ENCODE results near the gene UBR4. TPM values are rescaled to one million over a fixed set of nuclear protein-coding genes. Genes with fewer than 3 reads are reported as not detected.

UBR4 gene
- total RNA-seq, 2 experiments from 2014 or later, result 117 to 125 TPM

GRCh38 chr1:19044975-19045831, 164.9 kb downstream of the UBR4 start:
- POLR2A ChIA-PET, result no interaction called here
- DNase-seq (no peak), ATAC-seq (no peak)
- CTCF ChIA-PET, result no interaction called here
- H3K9me3 Mint-ChIP-seq (ENCODE audit: insufficient read depth), result no peaks in the 10 kb centered on the region
- H3K4me1 Mint-ChIP-seq (ENCODE audit: low read depth), result peaks cover 4% of the 10 kb centered on the region
- no peaks in the 10 kb centered on the region for H3K36me3 Mint-ChIP-seq (ENCODE audit: low read depth)
- H3K4me3 Mint-ChIP-seq, result no peak overlapping the region
- H3K27ac Mint-ChIP-seq, result no peak overlapping the region
- H3K27me3 Mint-ChIP-seq (ENCODE audit: low read depth), result peaks cover 25% of the 10 kb centered on the region

- H3K27me3 Mint-ChIP-seq (ENCODE audit: low read depth), result peaks cover 28% of the 10 kb centered on the region
- H3K4me3 Mint-ChIP-seq, result no peak overlapping the region
- no peaks in the 10 kb centered on the region for H3K36me3 Mint-ChIP-seq (ENCODE audit: low read depth)
- peaks cover 4% of the 10 kb centered on the region for H3K4me1 Mint-ChIP-seq (ENCODE audit: low read depth)
- ATAC-seq, result no peak
- no peaks in the 10 kb centered on the region for H3K9me3 Mint-ChIP-seq (ENCODE audit: insufficient read depth)
- no peak overlapping the region for H3K27ac Mint-ChIP-seq
- ChIA-PET POLR2A (no interaction called here), CTCF (no interaction called here)
- DNase-seq, result no peak
Observed at GRCh38 chr1:19044471-19044870, 165.6 kb downstream of the UBR4 start.

- ChIA-PET POLR2A (no interaction called here), CTCF (interaction anchor here (1.8 kb wide), 1 partner anchor 137 kb away, joined by 5 read pairs; no protein-coding TSS in a partner anchor)
- DNase-seq (no peak), ATAC-seq (no peak)
- Mint-ChIP-seq H3K4me1 (ENCODE audit: low read depth) (peaks cover 4% of the 10 kb centered on the region), H3K36me3 (ENCODE audit: low read depth) (no peaks in the 10 kb centered on the region), H3K27me3 (ENCODE audit: low read depth) (peaks cover 30% of the 10 kb centered on the region), H3K4me3 (no peak overlapping the region), H3K9me3 (ENCODE audit: insufficient read depth) (no peaks in the 10 kb centered on the region), H3K27ac (no peak overlapping the region)
Observed at GRCh38 chr1:19043579-19044443, 166.3 kb downstream of the UBR4 start.

- no peak overlapping the region for H3K4me3 Mint-ChIP-seq
- no peak overlapping the region for H3K27ac Mint-ChIP-seq
- no peaks in the 10 kb centered on the region for H3K9me3 Mint-ChIP-seq (ENCODE audit: insufficient read depth)
- POLR2A ChIA-PET, result no interaction called here
- peaks cover 35% of the 10 kb centered on the region for H3K27me3 Mint-ChIP-seq (ENCODE audit: low read depth)
- H3K36me3 Mint-ChIP-seq (ENCODE audit: low read depth), result no peaks in the 10 kb centered on the region
- H3K4me1 Mint-ChIP-seq (ENCODE audit: low read depth), result peaks cover 4% of the 10 kb centered on the region
- CTCF ChIA-PET, result interaction anchor here (1.4 to 1.8 kb wide), 2 partner anchors 136 to 158 kb away, joined by 4 to 5 read pairs; no protein-coding TSS in a partner anchor
- DNase-seq, result no peak
- ATAC-seq, result no peak
Observed at GRCh38 chr1:19042675-19043578, 167.1 kb downstream of the UBR4 start.

- Mint-ChIP-seq H3K27me3 (ENCODE audit: low read depth) (peaks cover 37% of the 10 kb centered on the region), H3K4me3 (no peak overlapping the region), H3K9me3 (ENCODE audit: insufficient read depth) (no peaks in the 10 kb centered on the region), H3K27ac (no peak overlapping the region), H3K4me1 (ENCODE audit: low read depth) (peaks cover 2% of the 10 kb centered on the region), H3K36me3 (ENCODE audit: low read depth) (no peaks in the 10 kb centered on the region)
- ChIA-PET CTCF (no interaction called here), POLR2A (no interaction called here)
- DNase-seq, result no peak
- ATAC-seq, result no peak
Observed at GRCh38 chr1:19040010-19040680, 169.9 kb downstream of the UBR4 start.

- no peak for ATAC-seq
- Mint-ChIP-seq H3K36me3 (ENCODE audit: low read depth) (no peaks in the 10 kb centered on the region), H3K4me1 (ENCODE audit: low read depth) (no peaks in the 10 kb centered on the region), H3K9me3 (ENCODE audit: insufficient read depth) (no peaks in the 10 kb centered on the region), H3K27me3 (ENCODE audit: low read depth) (peaks cover 37% of the 10 kb centered on the region), H3K4me3 (no peak overlapping the region), H3K27ac (no peak overlapping the region)
- DNase-seq, result no peak
- ChIA-PET CTCF (interaction anchor here (1.1 kb wide), 1 partner anchor 203 kb away, joined by 3 read pairs; no protein-coding TSS in a partner anchor), POLR2A (no interaction called here)
Observed at GRCh38 chr1:19038732-19039131, 171.3 kb downstream of the UBR4 start.

- Mint-ChIP-seq H3K4me3 (no peak overlapping the region), H3K27ac (no peak overlapping the region), H3K9me3 (ENCODE audit: insufficient read depth) (no peaks in the 10 kb centered on the region), H3K4me1 (ENCODE audit: low read depth) (no peaks in the 10 kb centered on the region), H3K36me3 (ENCODE audit: low read depth) (no peaks in the 10 kb centered on the region), H3K27me3 (ENCODE audit: low read depth) (peaks cover 37% of the 10 kb centered on the region)
- no peak for ATAC-seq
- no peak for DNase-seq
- ChIA-PET CTCF (no interaction called here), POLR2A (no interaction called here)
Observed at GRCh38 chr1:19038096-19038495, 172.0 kb downstream of the UBR4 start.

GRCh38 chr1:19037659-19038058, 172.4 kb downstream of the UBR4 start:
- DNase-seq (no peak), ATAC-seq (no peak)
- H3K36me3 Mint-ChIP-seq (ENCODE audit: low read depth), result no peaks in the 10 kb centered on the region
- peaks cover 34% of the 10 kb centered on the region for H3K27me3 Mint-ChIP-seq (ENCODE audit: low read depth)
- CTCF ChIA-PET, result no interaction called here
- POLR2A ChIA-PET, result no interaction called here
- H3K27ac Mint-ChIP-seq, result no peak overlapping the region
- H3K4me3 Mint-ChIP-seq, result no peak overlapping the region
- H3K9me3 Mint-ChIP-seq (ENCODE audit: insufficient read depth), result no peaks in the 10 kb centered on the region
- H3K4me1 Mint-ChIP-seq (ENCODE audit: low read depth), result no peaks in the 10 kb centered on the region

- ChIA-PET CTCF (no interaction called here), POLR2A (no interaction called here)
- no peak for ATAC-seq
- Mint-ChIP-seq H3K4me3 (no peak overlapping the region), H3K4me1 (ENCODE audit: low read depth) (no peaks in the 10 kb centered on the region), H3K36me3 (ENCODE audit: low read depth) (no peaks in the 10 kb centered on the region), H3K27ac (no peak overlapping the region), H3K27me3 (ENCODE audit: low read depth) (peaks cover 29% of the 10 kb centered on the region), H3K9me3 (ENCODE audit: insufficient read depth) (no peaks in the 10 kb centered on the region)
- DNase-seq, result no peak
Observed at GRCh38 chr1:19036813-19037605, 173.1 kb downstream of the UBR4 start.

GRCh38 chr1:19036041-19036812, 173.8 kb downstream of the UBR4 start:
- Mint-ChIP-seq H3K27ac (no peak overlapping the region), H3K9me3 (ENCODE audit: insufficient read depth) (no peaks in the 10 kb centered on the region), H3K4me1 (ENCODE audit: low read depth) (no peaks in the 10 kb centered on the region), H3K4me3 (no peak overlapping the region), H3K27me3 (ENCODE audit: low read depth) (peaks cover 25% of the 10 kb centered on the region), H3K36me3 (ENCODE audit: low read depth) (no peaks in the 10 kb centered on the region)
- ChIA-PET POLR2A (no interaction called here), CTCF (interaction anchor here (0.7 kb wide), 1 partner anchor 86 kb away, joined by 3 read pairs; no protein-coding TSS in a partner anchor)
- ATAC-seq (no peak), DNase-seq (no peak)

Data from activated CD8-positive, alpha-beta T cell treated with anti-CD3 and anti-CD28 coated beads, Interleukin-2, amount 10 ng/mL, durations not matched to agents 7 days and 5 days (primary cell).